Keratinocyte (primary cell): Measurements from ENCODE around the gene TBL2. TPM values are rescaled to one million over a fixed set of nuclear protein-coding genes. Genes with fewer than 3 reads are reported as not detected.

Source experiments
- DNase-seq: peaks from one replicate; pipeline ENCODE4 v3.0.0-alpha.2; 2011; ENCODE audit warnings: low read depth, missing footprints, low spot score
- FAIRE-seq: peaks from 2 replicates; lab custom pipeline; 2011; peaks lifted over from hg19 to GRCh38; lab: Jason Lieb, UNC
- H2AFZ ChIP-seq: 2 replicates; pipeline ENCODE4 v1.6.0; 2012; ENCODE audit warnings: low read length, control low read depth, inconsistent platforms; ENCODE audit not compliant: control insufficient read depth
- H3K27ac ChIP-seq: 2 replicates; pipeline ENCODE4 v1.5.1; 2011; ENCODE audit warnings: low read length; ENCODE audit not compliant: control insufficient read depth, insufficient read depth
- H3K27me3 ChIP-seq: 3 replicates; pipeline ENCODE4 v1.6.0; 2011; ENCODE audit warnings: low read length; ENCODE audit not compliant: control insufficient read depth, insufficient read depth; ENCODE audit errors: extremely low read depth
- H3K36me3 ChIP-seq, 2 experiments: 2 replicates in 1 of 2; 3 replicates in 1 of 2; pipeline ENCODE4 v1.5.1; 2011; ENCODE audit warnings: low read length in 2 of 2, mild to moderate bottlenecking in 1 of 2; ENCODE audit not compliant: control insufficient read depth in 2 of 2, insufficient read depth in 2 of 2; ENCODE audit errors: extremely low read depth in 1 of 2
- H3K4me1 ChIP-seq: 3 replicates; pipeline ENCODE4 v1.5.1; 2011; ENCODE audit warnings: low read length; ENCODE audit not compliant: control insufficient read depth, insufficient read depth; ENCODE audit errors: extremely low read depth
- H3K4me2 ChIP-seq: 3 replicates; pipeline ENCODE4 v1.6.0; 2011; ENCODE audit warnings: low read depth, low read length; ENCODE audit not compliant: control insufficient read depth, insufficient read depth; ENCODE audit errors: extremely low read depth
- H3K4me3 ChIP-seq, 3 experiments: fragments of 200-600 bp in 1 of 3; sonication (generic) in 1 of 3; 2 replicates in 2 of 3; 3 replicates in 1 of 3; pipeline ENCODE4 v1.5.1; 2011 to 2016; ENCODE audit warnings: low read length in 3 of 3, mild to moderate bottlenecking in 3 of 3, control low read depth in 2 of 3, inconsistent platforms in 1 of 3, low read depth in 1 of 3, mixed read lengths in 1 of 3, mixed run types in 1 of 3, moderate library complexity in 1 of 3; ENCODE audit not compliant: control insufficient read depth in 2 of 3, insufficient read depth in 2 of 3; ENCODE audit errors: extremely low read depth in 1 of 3
- H3K79me2 ChIP-seq: 2 replicates; pipeline ENCODE4 v1.6.0; 2012; ENCODE audit warnings: low read length; ENCODE audit not compliant: control insufficient read depth, insufficient read depth
- H3K9ac ChIP-seq: 3 replicates; pipeline ENCODE4 v1.6.0; 2011; ENCODE audit warnings: low read length; ENCODE audit not compliant: control insufficient read depth, insufficient read depth; ENCODE audit errors: extremely low read depth
- H3K9me1 ChIP-seq: 3 replicates; pipeline ENCODE4 v1.6.0; 2011; ENCODE audit warnings: low read length; ENCODE audit not compliant: control insufficient read depth, insufficient read depth; ENCODE audit errors: extremely low read depth
- H3K9me3 ChIP-seq: 2 replicates; pipeline ENCODE4 v1.5.1; 2012; ENCODE audit warnings: low read depth, low read length; ENCODE audit not compliant: control insufficient read depth
- H4K20me1 ChIP-seq: 3 replicates; pipeline ENCODE4 v1.6.0; 2011; ENCODE audit warnings: low read length; ENCODE audit not compliant: control insufficient read depth, insufficient read depth; ENCODE audit errors: extremely low read depth
- EZH2 ChIP-seq: IDR thresholded peaks from one replicate; pipeline ENCODE4 v1.6.1; 2012; ENCODE audit warnings: inconsistent platforms, mild to moderate bottlenecking, low read length, moderate library complexity
- dilution Hi-C: fragments of 300-500 bp; cut with MboI; formaldehyde crosslinking; loops from one replicate; pipeline ENCODE4 v1.7.0; 2020; ENCODE audit warnings: low sequenced_read_pairs; ENCODE audit not compliant: extremely low pct_ligation_motif_present
- polyA plus RNA-seq, 5 experiments: library from polyadenylated mRNA; depleted of rRNA in 3 of 5; stranded (reverse) in 3 of 5; stranded (forward) in 1 of 5; unstranded in 1 of 5; fragments of >200 nt; gene quantifications; 1 replicate in 1 of 5; 2 replicates in 3 of 5; 3 replicates in 1 of 5; pipeline versions ENCODE4 v1.2.1 to v1.2.3, GENCODE V29; 2011 to 2012; ENCODE audit warnings: missing spikeins in 2 of 5, low read depth in 1 of 5, low replicate concordance in 1 of 5
- TF ChIP-seq, protein P1 (sequence below), 3 experiments: IDR thresholded peaks in 1 of 3; conservative IDR thresholded peaks in 1 of 3; optimal IDR thresholded peaks in 1 of 3; 2 replicates in 2 of 3; 3 replicates in 1 of 3; pipeline versions ENCODE3 to v1.5.1; 2011; ENCODE audit warnings: low read length in 3 of 3, mild to moderate bottlenecking in 3 of 3, moderate library complexity in 2 of 3, control low read depth in 1 of 3, inconsistent platforms in 1 of 3; ENCODE audit not compliant: insufficient read depth in 2 of 3; ENCODE audit errors: extremely low read depth in 1 of 3

TBL2 gene
- polyA plus RNA-seq, 1 donor (not counting 4 experiments of a cell fraction or from before 2014, with no cell fraction given): 29.4 TPM

DNA sequence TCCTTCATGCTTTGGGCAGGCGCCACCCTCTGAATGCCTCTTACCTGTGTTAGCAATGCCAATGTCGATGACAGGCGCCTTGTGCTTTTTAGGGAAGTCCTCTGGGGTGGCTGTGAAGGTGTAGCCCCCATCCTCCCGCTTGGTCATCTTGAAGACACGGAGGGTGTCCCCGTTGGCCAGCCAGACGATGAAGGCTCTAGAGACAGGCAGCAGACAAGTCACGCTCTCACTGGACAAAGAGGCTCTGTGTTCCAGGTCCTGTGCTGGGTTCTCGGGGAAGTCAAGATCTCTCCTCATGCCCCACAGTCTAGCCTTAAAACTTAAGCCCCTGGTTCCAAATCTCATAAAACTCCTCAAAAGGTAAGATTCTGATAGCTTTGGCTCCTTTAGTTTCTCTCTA lies 5.1 kb downstream of the TBL2 start:
- Histone ChIP-seq H3K36me3 (peaks cover 31 to 35% of the 10 kb centered on the region in 2 experiments), H3K4me3 (no peak overlapping the region), H3K79me2 (peaks cover 30% of the 10 kb centered on the region), H3K4me1 (peaks cover 8% of the 10 kb centered on the region), H3K27ac (no peak overlapping the region), H4K20me1 (peaks cover 2% of the 10 kb centered on the region), H3K4me2 (no peak overlapping the region), H3K9me3 (no peaks in the 10 kb centered on the region), H3K9ac (no peak overlapping the region), H2AFZ (no peak overlapping the region), H3K27me3 (no peaks in the 10 kb centered on the region), H3K9me1 (no peaks in the 10 kb centered on the region)
- no peak for FAIRE-seq
- TF ChIP-seq, protein P1, sequence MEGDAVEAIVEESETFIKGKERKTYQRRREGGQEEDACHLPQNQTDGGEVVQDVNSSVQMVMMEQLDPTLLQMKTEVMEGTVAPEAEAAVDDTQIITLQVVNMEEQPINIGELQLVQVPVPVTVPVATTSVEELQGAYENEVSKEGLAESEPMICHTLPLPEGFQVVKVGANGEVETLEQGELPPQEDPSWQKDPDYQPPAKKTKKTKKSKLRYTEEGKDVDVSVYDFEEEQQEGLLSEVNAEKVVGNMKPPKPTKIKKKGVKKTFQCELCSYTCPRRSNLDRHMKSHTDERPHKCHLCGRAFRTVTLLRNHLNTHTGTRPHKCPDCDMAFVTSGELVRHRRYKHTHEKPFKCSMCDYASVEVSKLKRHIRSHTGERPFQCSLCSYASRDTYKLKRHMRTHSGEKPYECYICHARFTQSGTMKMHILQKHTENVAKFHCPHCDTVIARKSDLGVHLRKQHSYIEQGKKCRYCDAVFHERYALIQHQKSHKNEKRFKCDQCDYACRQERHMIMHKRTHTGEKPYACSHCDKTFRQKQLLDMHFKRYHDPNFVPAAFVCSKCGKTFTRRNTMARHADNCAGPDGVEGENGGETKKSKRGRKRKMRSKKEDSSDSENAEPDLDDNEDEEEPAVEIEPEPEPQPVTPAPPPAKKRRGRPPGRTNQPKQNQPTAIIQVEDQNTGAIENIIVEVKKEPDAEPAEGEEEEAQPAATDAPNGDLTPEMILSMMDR (optimal IDR thresholded peaks at IDR 0.05 in 1 of 3, IDR thresholded peaks at IDR 0.05 in 1 of 3, conservative IDR thresholded peaks at IDR 0.05 in 1 of 3; ENCODE audit: extremely low read depth in 1 of 3, insufficient read depth in 2 of 3, low read length in 3 of 3): no peak
- no peak for TF ChIP-seq EZH2
- DNase-seq: no peak
- dilution Hi-C loops: no loop called here

DNA sequence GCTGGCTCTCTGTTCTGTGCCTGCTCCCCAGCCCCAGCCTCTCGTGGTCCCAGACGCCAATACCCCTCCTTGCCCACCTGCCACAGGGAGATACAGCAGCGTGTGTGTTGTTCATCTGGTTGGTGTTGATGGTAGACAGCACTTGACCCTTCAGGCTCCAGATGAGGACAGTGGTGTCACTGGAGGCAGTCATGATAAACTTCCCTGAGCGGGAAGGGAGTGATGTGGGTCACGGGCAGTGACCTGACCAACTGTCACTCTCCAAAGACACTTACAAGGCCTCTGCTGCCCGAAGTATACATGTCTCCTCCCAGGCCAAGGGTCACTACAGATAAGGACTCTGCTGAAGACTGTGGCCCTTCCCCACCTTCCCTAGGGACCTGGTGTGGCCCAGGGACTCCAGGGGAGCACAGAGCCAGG lies 5.6 kb downstream of the TBL2 start:
- Histone ChIP-seq H3K79me2 (peaks cover 27% of the 10 kb centered on the region), H3K4me3 (no peak overlapping the region), H3K4me2 (no peak overlapping the region), H3K9ac (no peak overlapping the region), H3K36me3 (peaks cover 31 to 35% of the 10 kb centered on the region in 2 experiments), H2AFZ (no peak overlapping the region), H3K9me3 (no peaks in the 10 kb centered on the region), H3K4me1 (peaks cover 8% of the 10 kb centered on the region), H3K9me1 (peaks cover 2% of the 10 kb centered on the region), H3K27me3 (no peaks in the 10 kb centered on the region), H3K27ac (no peak overlapping the region), H4K20me1 (peaks cover 2% of the 10 kb centered on the region)
- FAIRE-seq (no peak), DNase-seq (no peak)
- TF ChIP-seq, protein P1 (optimal IDR thresholded peaks at IDR 0.05 in 1 of 3, IDR thresholded peaks at IDR 0.05 in 1 of 3, conservative IDR thresholded peaks at IDR 0.05 in 1 of 3; ENCODE audit: extremely low read depth in 1 of 3, insufficient read depth in 2 of 3, low read length in 3 of 3): no peak
- TF ChIP-seq EZH2: no peak
- dilution Hi-C loops: no loop called here
